Ishikawa (cell line): ENCODE measurements around the gene ABCC4.

ENCODE experiments used
- CEBPB ChIP-seq: IDR thresholded peaks from 2 replicates; pipeline ENCODE4 v1.6.1; 2012
- CREB1 ChIP-seq: IDR thresholded peaks from 2 replicates; pipeline ENCODE4 v1.6.1; 2012; ENCODE audit warnings: low read depth
- EGR1 ChIP-seq: IDR thresholded peaks from 2 replicates; pipeline ENCODE4 v1.6.1; 2012
- EP300 ChIP-seq: IDR thresholded peaks from 2 replicates; pipeline ENCODE4 v1.6.1; 2012; ENCODE audit warnings: borderline replicate concordance
- FOXM1 ChIP-seq: IDR thresholded peaks from 2 replicates; pipeline ENCODE4 v1.6.1; 2012; ENCODE audit warnings: low read depth, borderline replicate concordance
- NFIC ChIP-seq: IDR thresholded peaks from 2 replicates; pipeline ENCODE4 v1.6.1; 2012
- RAD21 ChIP-seq: IDR thresholded peaks from 2 replicates; pipeline ENCODE4 v1.6.1; 2012; ENCODE audit warnings: low read depth
- TAF1 ChIP-seq: IDR thresholded peaks from 2 replicates; pipeline ENCODE4 v1.6.1; 2012; ENCODE audit warnings: low read depth, mild to moderate bottlenecking
- TEAD4 ChIP-seq: IDR thresholded peaks from 2 replicates; pipeline ENCODE4 v1.6.1; 2012
- YY1 ChIP-seq: IDR thresholded peaks from 2 replicates; pipeline ENCODE4 v1.6.1; 2012; ENCODE audit warnings: low read depth
- ZBTB7A ChIP-seq: IDR thresholded peaks from 2 replicates; pipeline ENCODE4 v1.6.1; 2012; ENCODE audit warnings: low read depth
- TF ChIP-seq, protein P1 (sequence below): IDR thresholded peaks from 2 replicates; pipeline ENCODE4 v1.6.1; 2012
- TF ChIP-seq, protein P2 (sequence below): IDR thresholded peaks from 2 replicates; pipeline ENCODE4 v1.6.1; 2012; ENCODE audit warnings: low read depth, mild to moderate bottlenecking
- TF ChIP-seq, protein P3 (sequence below): IDR thresholded peaks from 2 replicates; pipeline ENCODE4 v1.6.1; 2012

DNA sequence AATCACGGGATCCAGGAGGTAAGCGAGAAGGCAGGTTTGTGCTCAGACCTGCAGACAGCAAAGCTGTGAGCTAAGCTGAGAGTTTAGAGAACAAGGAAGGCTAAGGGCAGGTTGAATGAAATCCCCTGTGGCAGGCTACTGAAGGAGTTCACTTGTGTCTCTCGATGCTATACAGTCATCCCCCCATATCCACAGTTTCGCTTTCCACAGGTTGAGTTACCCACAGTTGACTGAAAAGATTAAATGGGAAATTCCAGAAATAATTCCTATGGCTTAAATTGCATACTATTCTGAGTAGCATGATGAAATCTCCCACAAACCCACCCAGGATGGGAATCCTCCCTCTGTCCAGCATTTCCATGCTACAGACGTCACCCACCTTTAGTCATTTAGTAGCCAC is 49.6 kb downstream of the ABCC4 start:
- no peak for TF ChIP-seq YY1
- TF ChIP-seq, protein P1, sequence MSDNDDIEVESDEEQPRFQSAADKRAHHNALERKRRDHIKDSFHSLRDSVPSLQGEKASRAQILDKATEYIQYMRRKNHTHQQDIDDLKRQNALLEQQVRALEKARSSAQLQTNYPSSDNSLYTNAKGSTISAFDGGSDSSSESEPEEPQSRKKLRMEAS: no peak
- no peak for TF ChIP-seq RAD21
- no peak for TF ChIP-seq CREB1
- TF ChIP-seq CEBPB: no peak
- TF ChIP-seq TAF1: no peak
- no peak for TF ChIP-seq ZBTB7A
- no peak for TF ChIP-seq EP300
- TF ChIP-seq TEAD4: no peak
- TF ChIP-seq EGR1: no peak
- TF ChIP-seq FOXM1: no peak
- TF ChIP-seq, protein P2, sequence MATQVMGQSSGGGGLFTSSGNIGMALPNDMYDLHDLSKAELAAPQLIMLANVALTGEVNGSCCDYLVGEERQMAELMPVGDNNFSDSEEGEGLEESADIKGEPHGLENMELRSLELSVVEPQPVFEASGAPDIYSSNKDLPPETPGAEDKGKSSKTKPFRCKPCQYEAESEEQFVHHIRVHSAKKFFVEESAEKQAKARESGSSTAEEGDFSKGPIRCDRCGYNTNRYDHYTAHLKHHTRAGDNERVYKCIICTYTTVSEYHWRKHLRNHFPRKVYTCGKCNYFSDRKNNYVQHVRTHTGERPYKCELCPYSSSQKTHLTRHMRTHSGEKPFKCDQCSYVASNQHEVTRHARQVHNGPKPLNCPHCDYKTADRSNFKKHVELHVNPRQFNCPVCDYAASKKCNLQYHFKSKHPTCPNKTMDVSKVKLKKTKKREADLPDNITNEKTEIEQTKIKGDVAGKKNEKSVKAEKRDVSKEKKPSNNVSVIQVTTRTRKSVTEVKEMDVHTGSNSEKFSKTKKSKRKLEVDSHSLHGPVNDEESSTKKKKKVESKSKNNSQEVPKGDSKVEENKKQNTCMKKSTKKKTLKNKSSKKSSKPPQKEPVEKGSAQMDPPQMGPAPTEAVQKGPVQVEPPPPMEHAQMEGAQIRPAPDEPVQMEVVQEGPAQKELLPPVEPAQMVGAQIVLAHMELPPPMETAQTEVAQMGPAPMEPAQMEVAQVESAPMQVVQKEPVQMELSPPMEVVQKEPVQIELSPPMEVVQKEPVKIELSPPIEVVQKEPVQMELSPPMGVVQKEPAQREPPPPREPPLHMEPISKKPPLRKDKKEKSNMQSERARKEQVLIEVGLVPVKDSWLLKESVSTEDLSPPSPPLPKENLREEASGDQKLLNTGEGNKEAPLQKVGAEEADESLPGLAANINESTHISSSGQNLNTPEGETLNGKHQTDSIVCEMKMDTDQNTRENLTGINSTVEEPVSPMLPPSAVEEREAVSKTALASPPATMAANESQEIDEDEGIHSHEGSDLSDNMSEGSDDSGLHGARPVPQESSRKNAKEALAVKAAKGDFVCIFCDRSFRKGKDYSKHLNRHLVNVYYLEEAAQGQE: no peak
- no peak for TF ChIP-seq NFIC
- TF ChIP-seq, protein P3, sequence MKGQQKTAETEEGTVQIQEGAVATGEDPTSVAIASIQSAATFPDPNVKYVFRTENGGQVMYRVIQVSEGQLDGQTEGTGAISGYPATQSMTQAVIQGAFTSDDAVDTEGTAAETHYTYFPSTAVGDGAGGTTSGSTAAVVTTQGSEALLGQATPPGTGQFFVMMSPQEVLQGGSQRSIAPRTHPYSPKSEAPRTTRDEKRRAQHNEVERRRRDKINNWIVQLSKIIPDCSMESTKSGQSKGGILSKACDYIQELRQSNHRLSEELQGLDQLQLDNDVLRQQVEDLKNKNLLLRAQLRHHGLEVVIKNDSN: no peak
